Stimulated activated CD4-positive, alpha-beta T cell treated with anti-CD3 and anti-CD28 coated beads, Interleukin-12 subunit alpha, Interleukin-12 subunit beta, amount 100 ng/mL, for 24 hours (primary cell): Measurements from ENCODE around the gene B3GAT1.
"Not testable (repeated sequence)": the region's sequence is repeated elsewhere in the genome, so short reads cannot be mapped to it uniquely, and the experiment has no call there.

Source experiments
- DNase-seq, 2 experiments: peaks; one replicate each; pipeline ENCODE4 v3.0.0-alpha.2; 2020; ENCODE audit warnings: low read depth in 2 of 2

Gene B3GAT1, protein sequence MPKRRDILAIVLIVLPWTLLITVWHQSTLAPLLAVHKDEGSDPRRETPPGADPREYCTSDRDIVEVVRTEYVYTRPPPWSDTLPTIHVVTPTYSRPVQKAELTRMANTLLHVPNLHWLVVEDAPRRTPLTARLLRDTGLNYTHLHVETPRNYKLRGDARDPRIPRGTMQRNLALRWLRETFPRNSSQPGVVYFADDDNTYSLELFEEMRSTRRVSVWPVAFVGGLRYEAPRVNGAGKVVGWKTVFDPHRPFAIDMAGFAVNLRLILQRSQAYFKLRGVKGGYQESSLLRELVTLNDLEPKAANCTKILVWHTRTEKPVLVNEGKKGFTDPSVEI

DNA sequence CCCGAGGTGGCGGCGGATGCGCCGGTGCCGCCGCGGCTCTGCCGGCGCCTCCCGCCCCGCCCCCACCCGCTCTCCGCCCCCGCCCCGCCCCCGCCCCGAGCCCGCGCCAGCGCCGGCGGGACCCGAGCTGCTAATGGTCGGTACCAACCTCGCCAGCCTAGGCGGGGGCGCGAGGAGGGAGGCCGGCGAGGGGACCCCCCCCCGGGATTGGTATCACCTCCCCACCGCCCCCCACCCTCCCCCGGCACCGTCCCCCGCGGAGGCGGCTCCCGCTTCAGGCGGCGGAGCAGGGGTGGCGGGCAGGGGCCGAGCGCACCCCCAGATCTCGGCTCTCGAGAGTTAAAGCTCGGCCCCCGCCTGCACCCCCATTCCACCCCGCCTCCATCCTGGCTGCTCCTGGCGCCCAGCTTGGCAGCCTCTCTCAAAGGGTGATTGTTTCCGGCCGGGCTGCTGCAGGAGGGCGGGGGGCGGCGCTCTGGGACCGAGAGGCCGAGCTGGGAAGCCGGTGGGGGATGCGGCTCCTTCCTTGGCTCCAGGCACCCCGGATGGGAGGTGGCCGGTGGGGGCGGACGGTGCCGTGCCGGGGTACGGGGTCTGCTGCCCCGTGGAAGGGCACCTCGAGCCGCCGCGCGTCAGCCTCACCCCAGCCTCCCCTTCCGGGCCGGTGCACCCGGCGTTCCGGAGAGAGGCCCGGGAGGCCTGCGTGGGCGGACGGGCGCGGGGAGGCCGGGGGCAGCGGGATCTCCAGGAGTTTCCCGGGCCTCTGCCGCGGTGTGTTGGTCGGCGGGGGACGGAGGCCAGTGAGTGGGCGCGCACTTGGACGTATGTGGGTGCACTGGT, at the start of gene B3GAT1:
Gene B3GAT1, minus strand, starts transcription at position 40 of the 840 bp plus-strand sequence. CDS start 24,583 bp downstream, outside the sequence.
- no peak for DNase-seq

- DNase-seq, result no peak
Measured at GRCh38 chr11:134461621-134462020, 49.6 kb upstream of the B3GAT1 start.

- no peak for DNase-seq
Measured at GRCh38 chr11:134460881-134461280, 48.8 kb upstream of the B3GAT1 start.

DNA sequence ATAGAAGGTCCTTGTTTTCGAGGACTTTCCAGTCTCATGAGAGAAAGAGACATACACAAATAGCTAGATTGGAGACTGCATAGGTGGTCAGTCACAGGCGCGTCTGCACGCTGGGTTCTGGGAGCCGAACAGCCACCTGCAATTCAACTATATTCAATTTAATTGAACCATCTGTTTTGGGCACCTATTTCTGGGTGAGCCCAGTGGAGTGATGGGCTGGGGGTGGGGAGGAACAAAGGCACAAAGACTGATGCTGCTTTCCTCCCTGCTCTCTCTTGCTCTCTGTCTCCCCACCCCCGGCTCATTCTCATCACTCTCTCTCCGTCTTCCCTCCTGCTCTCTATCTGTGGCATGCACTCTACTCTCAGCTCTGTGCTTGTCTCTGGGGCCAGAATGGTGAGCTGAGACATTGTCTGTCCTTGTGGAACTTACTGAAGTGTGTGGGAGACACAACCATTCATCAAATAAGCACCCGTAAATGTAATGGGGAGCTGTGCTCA, 48.1 kb upstream of the B3GAT1 start:
- DNase-seq, result no peak

GRCh38 chr11:134459246-134460061, 47.4 kb upstream of the B3GAT1 start:
- DNase-seq, result no peak

GRCh38 chr11:134457411-134458007, 45.5 kb upstream of the B3GAT1 start:
- DNase-seq, result not testable (repeated sequence)

DNA sequence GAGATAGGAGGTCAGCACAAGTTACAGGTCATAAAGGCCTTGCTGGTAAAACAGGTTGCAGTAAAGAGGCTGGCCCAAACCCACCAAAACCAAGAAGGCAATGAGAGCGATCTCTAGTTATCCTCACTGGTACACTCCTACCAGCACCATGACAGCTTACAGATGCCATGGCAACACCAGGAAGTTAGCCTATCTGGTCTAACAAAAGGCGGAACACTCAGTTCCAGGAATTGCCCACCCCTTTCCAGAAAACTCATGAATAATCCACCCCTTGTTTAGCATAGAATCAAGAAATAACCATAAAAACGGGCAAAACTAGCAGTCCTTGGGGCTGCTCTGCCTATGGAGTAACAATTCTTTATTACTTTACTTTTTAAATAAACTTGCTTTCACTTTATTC, 43.5 kb upstream of the B3GAT1 start:
- no peak for DNase-seq

DNA sequence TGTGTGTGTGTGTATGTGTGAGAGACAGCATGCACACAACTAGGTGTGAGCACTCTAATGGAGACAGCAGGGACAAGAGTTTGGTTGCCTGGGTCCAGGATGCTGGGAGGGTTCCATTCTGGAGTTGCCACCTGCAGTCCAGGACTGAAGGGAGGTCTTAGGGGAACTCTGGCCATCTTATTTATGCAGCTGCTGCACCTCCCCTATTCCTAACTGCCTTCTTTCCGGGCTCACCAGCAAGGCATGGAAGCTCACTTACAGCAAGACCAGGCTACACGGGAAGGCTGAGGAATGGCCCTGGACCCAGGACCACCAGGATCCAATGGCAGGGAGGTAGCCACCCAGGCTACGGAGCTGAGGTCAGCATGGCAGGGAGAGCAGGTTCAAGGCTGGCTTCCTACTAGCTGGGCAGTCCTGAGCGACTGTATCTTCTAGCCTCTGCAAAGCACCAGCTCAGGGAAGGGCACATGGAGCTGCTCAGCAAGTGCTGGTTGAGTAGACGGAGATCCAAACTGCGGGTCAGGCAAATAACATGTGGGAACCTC, 42.2 kb upstream of the B3GAT1 start:
- DNase-seq, result no peak

DNA sequence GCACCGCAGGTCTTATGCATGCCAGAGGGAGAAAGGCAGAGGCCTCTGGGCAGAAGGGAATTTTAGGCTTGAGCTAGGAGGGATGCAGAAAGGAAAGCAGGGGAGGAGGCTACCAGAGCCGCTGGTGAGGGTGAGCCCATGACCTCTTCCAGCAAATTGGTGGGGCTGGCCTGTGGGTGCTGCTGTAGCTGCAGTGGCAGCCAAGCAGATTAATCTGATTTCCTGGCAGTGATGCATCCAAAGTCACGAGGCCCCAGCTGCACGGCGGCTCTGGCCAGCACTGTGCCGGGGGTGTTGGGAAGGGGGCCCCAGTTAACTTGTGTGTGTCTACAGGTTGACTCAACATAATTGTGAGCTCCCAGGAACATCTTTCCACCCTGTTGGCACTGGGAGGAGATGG, 41.4 kb upstream of the B3GAT1 start:
- no peak for DNase-seq

DNA sequence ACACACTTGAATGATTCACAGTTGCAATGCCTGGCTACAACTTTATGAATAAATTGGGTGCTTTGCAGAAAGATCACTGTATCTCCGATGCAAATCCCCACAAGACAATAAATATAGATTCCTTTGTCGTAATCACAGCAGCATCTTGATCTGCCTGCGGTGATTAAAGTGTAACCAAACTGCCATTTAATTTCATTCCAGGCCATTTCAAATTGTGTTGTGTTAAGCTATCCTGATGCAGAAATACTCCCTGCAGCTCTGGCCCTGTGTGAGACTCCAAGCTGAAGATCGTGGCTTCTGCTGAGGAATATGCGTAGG, 40.8 kb upstream of the B3GAT1 start:
- DNase-seq, result no peak

DNA sequence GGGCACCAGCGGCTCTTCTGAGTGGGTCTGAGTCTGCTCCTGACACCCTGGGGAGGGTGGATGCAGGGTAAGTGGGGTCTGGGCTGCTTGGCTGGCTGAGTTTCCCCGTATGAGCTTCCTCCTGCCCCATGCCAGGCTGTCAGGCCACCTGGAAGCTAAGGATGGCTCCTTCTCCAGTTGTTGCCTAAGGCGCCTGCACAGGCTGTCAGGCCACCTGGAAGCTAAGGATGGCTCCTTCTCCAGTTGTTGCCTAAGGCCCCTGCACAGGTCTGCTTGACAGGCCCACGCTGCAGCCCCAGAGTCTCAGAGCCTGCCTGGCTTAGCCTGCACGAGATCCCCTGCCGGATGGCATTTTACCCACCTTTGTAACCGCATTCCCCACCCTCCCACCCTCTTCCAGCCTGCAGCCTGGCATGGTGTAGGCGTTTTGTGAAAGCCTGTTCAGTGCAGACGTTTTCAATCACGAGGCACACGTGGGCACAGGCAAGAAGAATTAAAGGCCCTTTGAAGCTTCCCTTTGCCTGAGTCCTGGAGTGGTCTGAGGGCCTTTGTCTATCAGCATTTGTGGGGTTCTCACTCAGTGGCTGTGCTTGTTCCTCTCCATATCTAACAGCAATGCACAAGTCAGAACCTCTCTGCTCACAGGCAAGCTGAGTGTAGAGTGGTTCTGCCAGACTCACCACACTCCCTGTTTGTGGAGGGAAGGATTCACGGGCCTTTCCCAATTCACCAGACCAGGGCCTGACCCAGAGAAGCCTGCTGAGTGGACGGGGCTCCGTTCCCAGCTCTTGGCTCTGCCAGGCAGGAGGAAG, 40.2 kb upstream of the B3GAT1 start:
- DNase-seq, result no peak

GRCh38 chr11:134450186-134450585, 38.1 kb upstream of the B3GAT1 start:
- DNase-seq, result no peak

GRCh38 chr11:134449713-134450112, 37.7 kb upstream of the B3GAT1 start:
- DNase-seq, result no peak

GRCh38 chr11:134449051-134449450, 37.0 kb upstream of the B3GAT1 start:
- DNase-seq, result no peak

DNA sequence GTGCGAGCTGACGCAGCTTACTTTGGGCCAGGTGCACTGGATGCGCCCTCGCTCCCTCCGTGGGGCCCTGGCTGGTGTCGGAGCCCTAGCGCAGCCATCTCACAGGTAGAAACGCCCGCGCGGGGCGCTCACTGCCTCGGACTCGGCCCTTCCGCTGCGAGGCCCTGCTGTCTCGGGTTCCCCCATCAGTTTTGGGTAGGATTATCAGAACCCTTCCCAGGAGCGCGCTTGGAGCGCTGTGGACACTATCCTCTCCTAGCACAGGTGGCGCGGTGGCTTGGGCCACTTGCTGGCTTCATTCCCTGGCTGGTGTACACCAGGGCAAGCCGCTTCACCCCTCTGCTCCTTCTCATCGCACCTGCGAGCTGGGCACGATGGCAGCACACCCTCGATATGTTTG, 35.7 kb upstream of the B3GAT1 start:
- no peak for DNase-seq

DNA sequence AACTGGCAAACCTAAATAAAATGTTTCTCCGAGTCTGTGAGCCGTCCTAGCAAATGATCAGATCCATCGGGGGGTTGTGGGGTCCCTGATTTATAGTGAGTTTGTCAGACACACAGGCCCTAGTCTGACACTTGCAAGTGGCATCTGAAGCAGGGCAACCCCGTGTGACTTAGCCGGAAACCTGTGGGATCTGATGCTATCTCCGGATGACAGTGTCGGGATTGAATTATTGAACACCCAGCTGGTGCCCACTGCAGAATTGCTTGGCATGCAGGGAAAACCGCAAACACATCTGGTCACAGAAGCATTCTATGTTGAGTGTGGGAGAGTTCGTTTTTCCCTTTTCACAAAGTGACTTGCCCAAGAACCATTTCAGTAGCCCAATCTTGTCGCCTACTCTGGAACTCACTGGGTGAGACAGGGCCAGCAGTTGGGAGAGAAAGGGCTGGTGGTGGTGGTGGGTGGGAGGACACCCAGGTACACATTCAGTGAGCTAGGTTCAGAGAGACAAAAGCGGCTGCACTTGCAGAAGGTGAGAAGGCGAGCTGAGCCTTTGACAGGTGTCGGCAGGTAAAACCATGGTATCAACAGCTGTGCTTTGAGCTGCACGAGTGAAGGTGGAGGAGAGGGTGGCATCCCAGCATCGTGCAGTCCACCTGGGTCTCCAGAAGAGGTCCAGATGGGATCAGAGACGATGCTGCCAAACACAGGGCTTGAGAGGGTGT, 33.7 kb upstream of the B3GAT1 start:
- no peak for DNase-seq

DNA sequence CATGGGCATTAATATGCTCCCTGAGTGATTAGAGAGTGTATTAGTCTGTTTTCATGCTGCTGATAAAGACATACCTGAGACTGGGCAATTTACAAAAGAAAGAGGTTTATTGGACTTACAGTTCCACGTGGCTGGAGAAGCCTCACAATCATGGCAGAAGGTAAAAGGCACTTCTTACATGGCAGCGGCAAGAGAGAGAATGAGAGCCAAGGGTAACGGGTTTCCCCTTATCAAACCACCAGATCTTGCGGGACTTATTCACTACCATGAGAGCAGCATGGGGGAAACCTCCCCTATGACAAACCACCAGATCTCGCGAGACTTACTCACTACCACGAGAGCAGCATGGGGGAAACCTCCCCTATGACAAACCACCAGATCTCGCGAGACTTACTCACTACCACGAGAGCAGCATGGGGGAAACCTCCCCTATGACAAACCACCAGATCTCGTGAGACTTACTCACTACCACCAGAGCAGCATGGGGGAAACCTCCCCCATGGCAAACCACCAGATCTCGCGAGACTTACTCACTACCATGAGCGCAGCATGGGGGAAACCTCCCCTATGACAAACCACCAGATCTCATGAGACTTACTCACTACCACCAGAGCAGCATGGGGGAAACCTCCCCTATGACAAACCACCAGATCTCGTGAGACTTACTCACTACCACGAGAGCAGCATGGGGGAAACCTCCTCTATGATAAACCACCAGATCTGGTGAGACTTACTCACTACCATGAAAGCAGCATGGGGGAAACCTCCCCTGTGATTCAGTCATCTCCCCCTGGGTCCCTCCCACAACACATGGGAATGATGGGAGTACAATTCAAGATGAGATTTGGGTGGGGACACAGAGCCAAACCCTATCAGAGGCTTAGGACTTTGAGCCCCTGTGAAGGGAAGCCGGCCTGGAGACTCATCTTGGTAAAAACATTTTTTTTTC, 32.4 kb upstream of the B3GAT1 start:
- DNase-seq, result not testable (repeated sequence)

- DNase-seq, result no peak
Measured at GRCh38 chr11:134443246-134443645, 31.2 kb upstream of the B3GAT1 start.

GRCh38 chr11:134442246-134442645, 30.2 kb upstream of the B3GAT1 start:
- DNase-seq, result no peak
